CD14-positive monocyte (primary cell): ENCODE measurements around the gene NCCRP1. TPM values are rescaled to one million over a fixed set of nuclear protein-coding genes. Genes with fewer than 3 reads are reported as not detected.

Experiments used
- DNase-seq, 3 donors: peaks; one replicate each; pipeline ENCODE4 v3.0.0-alpha.2; 2011 to 2022
- H2AFZ ChIP-seq: 2 replicates; pipeline ENCODE4 v1.6.0; 2012; ENCODE audit warnings: mild to moderate bottlenecking, low read depth, low read length, inconsistent platforms; ENCODE audit not compliant: insufficient read depth, poor library complexity, severe bottlenecking
- H3K27ac ChIP-seq, 2 donors: 1 replicate in 1 of 2; 2 replicates in 1 of 2; pipeline ENCODE4 v1.5.1; 2012 to 2013; ENCODE audit warnings: low read length in 2 of 2, control low read depth in 1 of 2, inconsistent platforms in 1 of 2, low read depth in 1 of 2, mild to moderate bottlenecking in 1 of 2
- H3K27me3 ChIP-seq, 2 donors: one replicate each; pipeline versions ENCODE4 v1.6.0 to v1.6.1; 2011 to 2013; ENCODE audit warnings: low read length in 2 of 2; ENCODE audit not compliant: control insufficient read depth in 2 of 2, insufficient read depth in 2 of 2
- H3K36me3 ChIP-seq, 2 donors: replicated peaks in 1 of 2; 1 replicate in 1 of 2; 2 replicates in 1 of 2; pipeline versions ENCODE4 v1.5.1 to v1.6.1; 2012 to 2013; ENCODE audit warnings: low read length in 2 of 2, control low read depth in 1 of 2, inconsistent platforms in 1 of 2, mild to moderate bottlenecking in 1 of 2; ENCODE audit not compliant: insufficient read depth in 2 of 2, control insufficient read depth in 1 of 2
- H3K4me1 ChIP-seq, 2 donors: 1 replicate in 1 of 2; 2 replicates in 1 of 2; pipeline versions ENCODE4 v1.5.1 to v1.6.1; 2012 to 2013; ENCODE audit warnings: low read length in 2 of 2, control low read depth in 1 of 2, inconsistent platforms in 1 of 2, mild to moderate bottlenecking in 1 of 2, moderate library complexity in 1 of 2; ENCODE audit not compliant: insufficient read depth in 2 of 2, control insufficient read depth in 1 of 2
- H3K4me2 ChIP-seq: replicated peaks from 2 replicates; pipeline ENCODE3; 2012; ENCODE audit warnings: low read length, moderate library complexity, mild to moderate bottlenecking; ENCODE audit not compliant: poor library complexity, severe bottlenecking; ENCODE audit errors: extremely low read depth
- H3K4me3 ChIP-seq, 3 experiments: fragments of 200-600 bp in 1 of 3; sonication (generic) in 1 of 3; replicated peaks in 1 of 3; 1 replicate in 2 of 3; 2 replicates in 1 of 3; pipeline ENCODE4 v1.5.1; 2011 to 2013; ENCODE audit warnings: low read length in 3 of 3, mild to moderate bottlenecking in 3 of 3, control low read depth in 2 of 3, low read depth in 2 of 3, inconsistent platforms in 1 of 3, moderate library complexity in 1 of 3
- H3K79me2 ChIP-seq: 2 replicates; pipeline ENCODE4 v1.6.0; 2012; ENCODE audit warnings: mild to moderate bottlenecking, control low read depth, inconsistent platforms, low read length, moderate library complexity; ENCODE audit not compliant: insufficient read depth
- H3K9ac ChIP-seq: 2 replicates; pipeline ENCODE4 v1.6.0; 2017; ENCODE audit warnings: low read length, mild to moderate bottlenecking; ENCODE audit not compliant: insufficient read depth, poor library complexity, severe bottlenecking
- H3K9me3 ChIP-seq, 2 donors: replicated peaks in 1 of 2; 1 replicate in 1 of 2; 2 replicates in 1 of 2; pipeline versions ENCODE4 v1.5.1 to v1.6.1; 2012 to 2013; ENCODE audit warnings: low read length in 2 of 2, control low read depth in 1 of 2; ENCODE audit not compliant: control insufficient read depth in 1 of 2, insufficient read depth in 1 of 2
- H4K20me1 ChIP-seq: 2 replicates; pipeline ENCODE4 v1.6.0; 2012; ENCODE audit warnings: mild to moderate bottlenecking, low read length, control low read depth, moderate library complexity; ENCODE audit not compliant: insufficient read depth
- H3K27ac Mint-ChIP-seq, 7 donors: one replicate each; pipeline ENCODE4 v1.8.0; 2020; ENCODE audit warnings: mild to moderate bottlenecking in 7 of 7, mixed read lengths in 7 of 7, moderate library complexity in 6 of 7, inconsistent platforms in 2 of 7
- H3K27me3 Mint-ChIP-seq, 3 donors: one replicate each; pipeline ENCODE4 v1.8.0; 2021 to 2022; ENCODE audit warnings: low read depth in 3 of 3, mild to moderate bottlenecking in 3 of 3, mixed read lengths in 3 of 3, moderate library complexity in 3 of 3, inconsistent platforms in 1 of 3
- H3K36me3 Mint-ChIP-seq, 2 donors: one replicate each; pipeline ENCODE4 v1.8.0; 2020; ENCODE audit warnings: mixed read lengths in 2 of 2, inconsistent platforms in 1 of 2, mild to moderate bottlenecking in 1 of 2
- H3K4me1 Mint-ChIP-seq: one replicate; pipeline ENCODE4 v1.8.0; 2020; ENCODE audit warnings: mild to moderate bottlenecking, mixed read lengths
- H3K4me3 Mint-ChIP-seq, 2 donors: one replicate each; pipeline ENCODE4 v1.8.0; 2020; ENCODE audit warnings: mild to moderate bottlenecking in 2 of 2, mixed read lengths in 2 of 2, moderate library complexity in 1 of 2
- H3K9me3 Mint-ChIP-seq, 7 donors: one replicate each; pipeline ENCODE4 v1.8.0; 2020 to 2022; ENCODE audit warnings: mixed read lengths in 7 of 7, mild to moderate bottlenecking in 6 of 7, moderate library complexity in 6 of 7, inconsistent platforms in 2 of 7
- WGBS: methylation state at CpG from one replicate; pipeline ENCODE4 v1.1.5; 2013; ENCODE audit warnings: missing lambda C conversion rate; ENCODE audit not compliant: insufficient coverage; 5-methylcytosine and 5-hydroxymethylcytosine counted together
- intact Hi-C, 2 donors: fragments of 100-400 bp; cut with micrococcal nuclease; formaldehyde crosslinking; loops; one replicate each; pipeline versions ENCODE4 v1.15.0 to v1.15.1; 2023
- polyA plus RNA-seq, 3 donors: library from polyadenylated mRNA; depleted of rRNA in 1 of 3; unstranded in 2 of 3; stranded (reverse) in 1 of 3; fragments of 300-500 nt in 2 of 3; fragments of >200 nt in 1 of 3; fragmentation: Illumina TruSeq in 2 of 3; gene quantifications; 1 replicate in 2 of 3; 2 replicates in 1 of 3; pipeline ENCODE4 v1.2.3, GENCODE V29; 2012 to 2021
- TF ChIP-seq, protein P1 (sequence below): fragments of 200-600 bp; IDR thresholded peaks from one replicate; pipeline ENCODE4 v1.8.0; 2022; ENCODE audit warnings: antibody characterized with exemption, mild to moderate bottlenecking

The NCCRP1 gene
- polyA plus RNA-seq, 3 donors: not detected

DNA sequence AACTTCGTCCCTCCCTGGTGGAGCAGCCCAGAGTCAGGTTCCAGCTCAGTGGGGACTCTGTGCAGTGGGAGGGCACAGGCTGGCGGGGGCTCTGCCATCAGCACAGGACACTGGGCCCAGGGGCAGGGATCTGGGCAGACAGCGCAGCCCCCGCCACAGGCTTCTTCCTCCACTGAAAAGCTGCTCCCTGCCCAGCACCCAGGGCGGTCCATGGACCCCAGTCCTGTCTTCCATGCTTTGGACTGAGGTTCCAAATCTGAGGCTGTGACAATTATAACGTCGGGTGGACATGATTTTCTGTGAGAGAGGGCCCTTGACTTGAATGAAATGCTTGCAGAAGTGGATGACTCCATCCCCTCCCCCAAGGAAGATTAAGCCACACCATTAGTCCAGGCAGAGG is 21.2 kb upstream of the NCCRP1 start:
- H3K9me3 Mint-ChIP-seq: no peaks in the 10 kb centered on the region
- no peak overlapping the region for H3K4me2 ChIP-seq
- TF ChIP-seq, protein P1, sequence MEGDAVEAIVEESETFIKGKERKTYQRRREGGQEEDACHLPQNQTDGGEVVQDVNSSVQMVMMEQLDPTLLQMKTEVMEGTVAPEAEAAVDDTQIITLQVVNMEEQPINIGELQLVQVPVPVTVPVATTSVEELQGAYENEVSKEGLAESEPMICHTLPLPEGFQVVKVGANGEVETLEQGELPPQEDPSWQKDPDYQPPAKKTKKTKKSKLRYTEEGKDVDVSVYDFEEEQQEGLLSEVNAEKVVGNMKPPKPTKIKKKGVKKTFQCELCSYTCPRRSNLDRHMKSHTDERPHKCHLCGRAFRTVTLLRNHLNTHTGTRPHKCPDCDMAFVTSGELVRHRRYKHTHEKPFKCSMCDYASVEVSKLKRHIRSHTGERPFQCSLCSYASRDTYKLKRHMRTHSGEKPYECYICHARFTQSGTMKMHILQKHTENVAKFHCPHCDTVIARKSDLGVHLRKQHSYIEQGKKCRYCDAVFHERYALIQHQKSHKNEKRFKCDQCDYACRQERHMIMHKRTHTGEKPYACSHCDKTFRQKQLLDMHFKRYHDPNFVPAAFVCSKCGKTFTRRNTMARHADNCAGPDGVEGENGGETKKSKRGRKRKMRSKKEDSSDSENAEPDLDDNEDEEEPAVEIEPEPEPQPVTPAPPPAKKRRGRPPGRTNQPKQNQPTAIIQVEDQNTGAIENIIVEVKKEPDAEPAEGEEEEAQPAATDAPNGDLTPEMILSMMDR: no peak
- H3K27ac Mint-ChIP-seq: no peak overlapping the region
- no peaks in the 10 kb centered on the region for H3K27me3 Mint-ChIP-seq
- H3K79me2 ChIP-seq: no peaks in the 10 kb centered on the region
- H3K4me3 ChIP-seq: no peak overlapping the region
- intact Hi-C loops: no loop called here
- H3K4me1 ChIP-seq: no peaks in the 10 kb centered on the region
- H3K4me3 Mint-ChIP-seq: no peak overlapping the region
- no peaks in the 10 kb centered on the region for H3K4me1 Mint-ChIP-seq
- peaks cover 16 to 69% of the 10 kb centered on the region in 2 donors for H3K36me3 Mint-ChIP-seq
- 100% methylated on average over 4 of the region's 7 CpGs for WGBS
- no peak for DNase-seq
- H3K9me3 ChIP-seq: no peaks in the 10 kb centered on the region
- no peaks in the 10 kb centered on the region for H4K20me1 ChIP-seq
- H3K9ac ChIP-seq: no peak overlapping the region
- no peaks in the 10 kb centered on the region for H3K27me3 ChIP-seq
- no peak overlapping the region for H2AFZ ChIP-seq
- peaks cover 44 to 71% of the 10 kb centered on the region in 2 donors for H3K36me3 ChIP-seq
- no peak overlapping the region for H3K27ac ChIP-seq

DNA sequence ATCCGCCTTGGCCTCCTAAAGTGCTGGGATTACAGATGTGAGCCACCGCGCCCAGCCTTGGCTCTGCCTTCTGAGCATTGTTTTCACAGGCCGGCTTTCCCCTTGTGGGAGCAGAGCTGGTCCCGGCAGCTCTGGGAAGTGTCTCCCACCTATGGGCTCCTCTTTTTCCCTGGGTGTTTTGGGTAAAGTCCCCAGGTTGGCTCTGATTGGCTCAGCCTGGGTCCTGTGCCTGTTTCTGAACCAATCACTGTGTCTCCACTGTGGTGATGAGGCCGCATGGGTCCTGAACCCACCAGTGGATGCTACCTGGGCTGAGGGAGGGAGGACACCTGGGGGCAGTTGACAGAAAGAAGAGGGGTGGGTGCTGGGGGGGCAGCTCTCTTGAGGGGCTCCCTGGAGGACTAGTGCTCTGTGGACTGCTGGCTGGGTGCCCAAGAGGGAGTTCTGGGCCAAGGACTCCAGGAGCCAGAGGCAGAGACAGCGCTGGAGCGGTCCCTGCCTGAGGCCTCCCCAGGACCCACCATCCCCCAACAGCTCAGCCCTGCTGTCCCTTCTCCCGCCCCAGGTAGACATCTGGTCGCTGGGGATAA is 19.6 kb upstream of the NCCRP1 start:
- intact Hi-C loops: no loop called here

More for the DNA sequence above, 19.6 kb upstream of the NCCRP1 start:
- no peaks in the 10 kb centered on the region for H3K27me3 ChIP-seq
- H3K4me1 ChIP-seq: no peaks in the 10 kb centered on the region
- Mint-ChIP-seq H3K27ac (no peak overlapping the region), H3K36me3 (peaks cover 16 to 65% of the 10 kb centered on the region in 2 donors), H3K4me1 (no peaks in the 10 kb centered on the region), H3K4me3 (no peak overlapping the region), H3K9me3 (peaks cover 0 to 2% (median 0%) of the 10 kb centered on the region in 7 donors), H3K27me3 (peaks cover 0 to 1% (median 0%) of the 10 kb centered on the region in 3 donors)
- H3K4me3 ChIP-seq: no peak overlapping the region
- no peaks in the 10 kb centered on the region for H4K20me1 ChIP-seq
- no peaks in the 10 kb centered on the region for H3K9me3 ChIP-seq
- no peak for DNase-seq
- no peak overlapping the region for H3K4me2 ChIP-seq
- no peak overlapping the region for H3K9ac ChIP-seq
- TF ChIP-seq, protein P1: no peak
- WGBS: 100% methylated on average over 6 of the region's 10 CpGs
- no peaks in the 10 kb centered on the region for H3K79me2 ChIP-seq
- no peak overlapping the region for H3K27ac ChIP-seq
- H3K36me3 ChIP-seq: peaks cover 38 to 57% of the 10 kb centered on the region in 2 donors
- no peak overlapping the region for H2AFZ ChIP-seq
